Mesendoderm (in vitro differentiated cells): ENCODE results near the gene ALOXE3.

Experiments
- DNase-seq: peaks from one replicate; pipeline ENCODE4 v3.0.0; 2013
- H2AK5ac ChIP-seq: 2 replicates; pipeline ENCODE4 v1.6.1; 2013; ENCODE audit warnings: low read length, inconsistent platforms
- H2BK120ac ChIP-seq: 2 replicates; pipeline ENCODE4 v1.6.1; 2013; ENCODE audit warnings: low read depth, mild to moderate bottlenecking, low read length, moderate library complexity, mixed read lengths
- H2BK15ac ChIP-seq: replicated peaks from 2 replicates; pipeline ENCODE4 v1.6.1; 2013; ENCODE audit warnings: low read depth, mild to moderate bottlenecking, moderate library complexity
- H2BK5ac ChIP-seq: 2 replicates; pipeline ENCODE4 v1.6.1; 2013; ENCODE audit warnings: low read length, inconsistent platforms
- H3K18ac ChIP-seq: 2 replicates; pipeline ENCODE4 v1.6.1; 2013; ENCODE audit warnings: mild to moderate bottlenecking, low read length, mixed read lengths
- H3K23ac ChIP-seq: one replicate; pipeline ENCODE4 v1.6.1; 2013; ENCODE audit warnings: low read length
- H3K27ac ChIP-seq: 2 replicates; pipeline ENCODE4 v1.5.1; 2013; ENCODE audit warnings: low read depth, mild to moderate bottlenecking, inconsistent platforms, low read length, moderate library complexity
- H3K27me3 ChIP-seq: 2 replicates; pipeline ENCODE4 v1.6.1; 2013; ENCODE audit warnings: low read length, control low read depth, mild to moderate bottlenecking, inconsistent platforms; ENCODE audit not compliant: insufficient read depth, poor library complexity
- H3K36me3 ChIP-seq: 2 replicates; pipeline ENCODE4 v1.6.1; 2013; ENCODE audit warnings: low read length, inconsistent platforms; ENCODE audit not compliant: control insufficient read depth, insufficient read depth
- H3K4ac ChIP-seq: one replicate; pipeline ENCODE4 v1.6.1; 2013; ENCODE audit warnings: low read depth, mild to moderate bottlenecking, low read length, moderate library complexity
- H3K4me1 ChIP-seq: 2 replicates; pipeline ENCODE4 v1.6.1; 2013; ENCODE audit warnings: low read depth, low read length, inconsistent platforms; ENCODE audit not compliant: control insufficient read depth
- H3K4me2 ChIP-seq: 2 replicates; pipeline ENCODE4 v1.6.1; 2013; ENCODE audit warnings: low read length
- H3K4me3 ChIP-seq: 2 replicates; pipeline ENCODE4 v1.5.1; 2013; ENCODE audit warnings: mild to moderate bottlenecking, low read length
- H3K56ac ChIP-seq: one replicate; pipeline ENCODE4 v1.6.1; 2013; ENCODE audit warnings: low read length
- H3K79me1 ChIP-seq: 2 replicates; pipeline ENCODE4 v1.6.1; 2013; ENCODE audit warnings: low read length, inconsistent platforms
- H3K79me2 ChIP-seq: 2 replicates; pipeline ENCODE4 v1.6.1; 2013; ENCODE audit warnings: mild to moderate bottlenecking, low read length; ENCODE audit not compliant: control insufficient read depth, insufficient read depth
- H3K9ac ChIP-seq: 2 replicates; pipeline ENCODE4 v1.6.1; 2013; ENCODE audit warnings: low read length, inconsistent platforms
- H4K5ac ChIP-seq: one replicate; pipeline ENCODE4 v1.6.1; 2013; ENCODE audit warnings: low read length
- H4K8ac ChIP-seq: one replicate; pipeline ENCODE4 v1.6.1; 2013; ENCODE audit warnings: low read depth, mild to moderate bottlenecking, control low read depth, low read length, moderate library complexity
- WGBS: extraction: QIAGEN DNeasy Blood & Tissue Kit; methylation state at CpG from one replicate; pipeline ENCODE4 v1.1.7; 2013; ENCODE audit warnings: low lambda C conversion rate, missing lambda C conversion rate; ENCODE audit not compliant: insufficient coverage; ENCODE audit errors: extremely low coverage; 5-methylcytosine and 5-hydroxymethylcytosine counted together

Gene ALOXE3

DNA sequence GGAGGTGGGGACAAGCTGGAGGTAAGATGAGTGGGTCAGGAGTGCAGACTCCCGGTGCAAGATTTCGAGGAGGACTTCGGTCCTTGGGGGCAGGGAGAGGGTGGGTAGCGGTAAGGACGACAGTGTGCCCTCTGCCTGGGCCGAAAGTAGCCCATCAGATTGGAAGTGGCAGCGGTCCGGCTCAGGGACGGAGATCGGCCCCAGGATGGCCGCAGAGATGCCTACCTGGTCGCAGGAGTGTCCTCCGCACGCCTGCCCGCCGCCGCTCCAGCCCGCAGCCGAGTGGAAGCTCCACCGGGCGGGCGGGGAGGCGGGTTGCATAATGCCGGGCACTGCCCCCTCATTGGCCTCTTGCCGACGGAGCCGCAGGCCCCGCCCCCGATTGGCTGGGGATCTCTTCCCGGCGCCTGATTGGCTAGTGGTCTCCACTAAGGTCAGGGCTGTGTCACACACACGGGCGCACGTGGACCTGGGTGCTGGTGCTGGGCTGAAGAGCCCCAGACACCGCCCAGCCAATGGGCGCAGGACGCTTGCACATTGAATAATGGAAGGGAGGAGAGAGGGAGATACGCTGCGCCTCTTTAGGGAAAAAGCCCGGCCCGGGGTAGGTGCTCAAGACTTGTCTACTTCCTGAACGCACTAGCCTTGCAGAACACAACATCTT is 33.9 kb upstream of the ALOXE3 start, which contains the start of gene PER1:
PER1 (minus strand) TSS at position 293 of the 664 bp plus-strand sequence. CDS start 1,698 bp downstream, outside the sequence.
- H3K4me1 ChIP-seq = peaks cover 18% of the 10 kb centered on the region
- no peak within 1 kb of the TSS for H3K18ac ChIP-seq
- H3K4me2 ChIP-seq = peak within 1 kb of the TSS; percentile 81
- H3K56ac ChIP-seq = peak within 1 kb of the TSS; percentile 87
- H3K4me3 ChIP-seq = peak within 1 kb of the TSS; percentile 60
- peaks cover 2% of the 10 kb centered on the region for H3K36me3 ChIP-seq
- peak within 1 kb of the TSS; percentile 81 for H3K9ac ChIP-seq
- no peak within 1 kb of the TSS for H4K8ac ChIP-seq
- peaks cover 12% of the 10 kb centered on the region for H3K79me1 ChIP-seq
- H3K27ac ChIP-seq = no peak within 1 kb of the TSS
- H3K27me3 ChIP-seq = no peaks in the 10 kb centered on the region
- H3K4ac ChIP-seq = peak within 1 kb of the TSS; percentile 39
- no peak within 1 kb of the TSS for H3K23ac ChIP-seq
- no peak within 1 kb of the TSS for H2BK15ac ChIP-seq
- no peak within 1 kb of the TSS for H2AK5ac ChIP-seq
- H3K79me2 ChIP-seq = peaks cover 2% of the 10 kb centered on the region
- no peak within 1 kb of the TSS for H2BK5ac ChIP-seq
- peak; percentile 95 for DNase-seq
- H2BK120ac ChIP-seq = no peak within 1 kb of the TSS
- no peak within 1 kb of the TSS for H4K5ac ChIP-seq
- WGBS = no CpG with 5 or more reads among the region's 42 CpGs

DNA sequence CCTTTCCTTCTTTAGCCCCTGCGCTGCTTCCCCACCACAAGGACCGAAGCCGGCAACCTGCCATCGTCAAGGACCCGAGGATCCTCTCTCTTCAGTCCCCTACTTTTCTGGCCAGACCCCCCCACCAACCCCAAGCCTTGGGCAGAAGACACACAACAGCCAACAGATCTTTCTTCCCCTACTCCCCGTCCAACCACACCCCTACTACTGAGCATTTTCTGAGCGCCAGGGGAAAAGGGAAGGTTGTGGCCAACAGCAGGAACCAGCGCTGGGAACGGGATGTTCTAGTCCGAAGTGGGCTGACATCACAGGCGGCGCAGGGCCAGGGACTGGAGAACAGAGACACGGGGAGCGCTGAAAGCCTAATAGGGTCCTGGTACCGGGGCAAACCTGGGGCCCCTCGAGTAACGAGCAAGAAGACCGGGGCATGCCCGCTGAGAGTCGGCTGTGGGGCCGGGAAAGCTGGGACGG is 33.4 kb upstream of the ALOXE3 start:
- Histone ChIP-seq H3K79me1 (peaks cover 12% of the 10 kb centered on the region), H2BK15ac (no peak overlapping the region), H2AK5ac (no peak overlapping the region), H3K4me3 (peak overlapping the region; percentile 60), H4K5ac (no peak overlapping the region), H3K79me2 (peaks cover 2% of the 10 kb centered on the region), H3K4ac (peak overlapping the region; percentile 39), H2BK120ac (no peak overlapping the region), H3K18ac (no peak overlapping the region), H3K27me3 (no peaks in the 10 kb centered on the region), H3K9ac (peak overlapping the region; percentile 81), H2BK5ac (no peak overlapping the region), H3K23ac (no peak overlapping the region), H3K36me3 (peaks cover 2% of the 10 kb centered on the region), H3K27ac (no peak overlapping the region), H3K4me2 (peak overlapping the region; percentile 81), H3K4me1 (peaks cover 18% of the 10 kb centered on the region), H4K8ac (no peak overlapping the region), H3K56ac (peak overlapping the region; percentile 87)
- peak; percentile 69 for DNase-seq
- WGBS = no CpG with 5 or more reads among the region's 22 CpGs

GRCh38 chr17:8151120-8151640 is 32.9 kb upstream of the ALOXE3 start:
- Histone ChIP-seq H4K8ac (no peak overlapping the region), H3K36me3 (peaks cover 5% of the 10 kb centered on the region), H2BK15ac (no peak overlapping the region), H2BK120ac (no peak overlapping the region), H3K27me3 (no peaks in the 10 kb centered on the region), H3K56ac (peak overlapping the region; percentile 87), H3K23ac (no peak overlapping the region), H4K5ac (no peak overlapping the region), H3K79me1 (peaks cover 12% of the 10 kb centered on the region), H3K27ac (no peak overlapping the region), H3K4me3 (peak overlapping the region; percentile 60), H3K4me2 (peak overlapping the region; percentile 81), H3K79me2 (peaks cover 2% of the 10 kb centered on the region), H3K4me1 (peaks cover 18% of the 10 kb centered on the region), H2BK5ac (no peak overlapping the region), H3K4ac (no peak overlapping the region), H3K18ac (no peak overlapping the region), H3K9ac (peak overlapping the region; percentile 81), H2AK5ac (no peak overlapping the region)
- DNase-seq = peak; percentile 89
- WGBS = no CpG with 5 or more reads among the region's 38 CpGs

- Histone ChIP-seq H3K4me3 (no peak overlapping the region), H3K79me1 (peaks cover 9% of the 10 kb centered on the region), H2BK15ac (no peak overlapping the region), H3K4me2 (peak overlapping the region; percentile 81), H3K79me2 (peaks cover 2% of the 10 kb centered on the region), H4K5ac (no peak overlapping the region), H3K4ac (no peak overlapping the region), H2BK120ac (no peak overlapping the region), H3K23ac (no peak overlapping the region), H3K18ac (no peak overlapping the region), H3K27ac (no peak overlapping the region), H3K56ac (peak overlapping the region; percentile 74), H4K8ac (no peak overlapping the region), H3K36me3 (peaks cover 7% of the 10 kb centered on the region), H2AK5ac (no peak overlapping the region), H3K27me3 (no peaks in the 10 kb centered on the region), H3K4me1 (peaks cover 16% of the 10 kb centered on the region), H3K9ac (peak overlapping the region; percentile 57), H2BK5ac (no peak overlapping the region)
- no peak for DNase-seq
- no CpG with 5 or more reads among the region's 18 CpGs for WGBS
Measured at GRCh38 chr17:8150194-8151119, 32.1 kb upstream of the ALOXE3 start.

- Histone ChIP-seq H2BK5ac (no peak overlapping the region), H3K4me2 (no peak overlapping the region), H3K23ac (no peak overlapping the region), H3K27me3 (no peaks in the 10 kb centered on the region), H3K27ac (no peak overlapping the region), H2BK15ac (no peak overlapping the region), H4K8ac (no peak overlapping the region), H3K36me3 (peaks cover 7% of the 10 kb centered on the region), H3K4ac (no peak overlapping the region), H4K5ac (no peak overlapping the region), H3K56ac (no peak overlapping the region), H3K79me2 (peaks cover 2% of the 10 kb centered on the region), H2BK120ac (no peak overlapping the region), H2AK5ac (no peak overlapping the region), H3K4me3 (no peak overlapping the region), H3K79me1 (peaks cover 7% of the 10 kb centered on the region), H3K4me1 (peaks cover 9% of the 10 kb centered on the region), H3K9ac (no peak overlapping the region), H3K18ac (no peak overlapping the region)
- no peak for DNase-seq
- WGBS = no CpG with 5 or more reads among the region's 29 CpGs
Measured at GRCh38 chr17:8149419-8150193, 31.3 kb upstream of the ALOXE3 start.
